Neural progenitor cell (in vitro differentiated cells): ENCODE results near the gene STARD7.

Source experiments
- CTCF ChIP-seq: fragments of 200-600 bp; sonication (generic); IDR thresholded peaks from 2 replicates; pipeline ENCODE4 v1.5.1; 2017; ENCODE audit warnings: antibody characterized with exemption, mild to moderate bottlenecking
- EZH2 ChIP-seq: fragments of 200-600 bp; sonication (generic); IDR thresholded peaks from 2 replicates; pipeline ENCODE4 v1.6.1; 2017; ENCODE audit warnings: antibody characterized with exemption, mild to moderate bottlenecking, moderate library complexity

DNA sequence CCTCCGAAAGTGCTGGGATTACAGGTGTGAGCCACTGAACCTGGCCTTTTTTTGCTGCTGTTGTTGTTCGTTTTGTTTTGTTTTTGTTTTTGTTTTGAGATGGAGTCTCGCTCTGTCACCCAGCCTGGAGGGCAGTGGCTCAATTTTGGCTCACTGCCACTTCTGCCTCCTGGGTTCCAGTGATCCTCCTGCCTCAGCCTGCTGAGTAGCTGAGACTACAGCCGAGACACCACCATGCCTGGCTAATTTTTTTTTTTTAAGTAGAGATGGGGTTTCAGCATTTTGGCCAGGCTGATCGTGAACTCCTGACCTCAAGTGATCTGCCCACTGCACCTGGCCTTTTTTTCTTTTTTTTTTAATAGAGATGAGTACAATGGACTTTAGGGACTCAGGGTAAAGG lies 35.2 kb upstream of the STARD7 start:
- no peak for TF ChIP-seq CTCF
- TF ChIP-seq EZH2 = no peak
